Activated CD4-positive, alpha-beta memory T cell treated with anti-CD3 and anti-CD28 coated beads for 36 hours (primary cell): ENCODE measurements around the gene PSMD9. TPM values are rescaled to one million over a fixed set of nuclear protein-coding genes. Genes with fewer than 3 reads are reported as not detected.

Source experiments
- CTCF ChIA-PET: fragments of 350-600 bp; sonication (Branson Sonifier 250); formaldehyde crosslinking; loops from one replicate; lab custom pipeline; 2021; ENCODE audit warnings: antibody characterized with exemption, inconsistent platforms; lab: Charles Lee
- POLR2A ChIA-PET: fragments of 350-600 bp; sonication (Branson Sonifier 250); formaldehyde crosslinking; loops from one replicate; lab custom pipeline; 2021; ENCODE audit warnings: antibody characterized with exemption; lab: Charles Lee
- DNase-seq: peaks from one replicate; pipeline ENCODE4 v3.0.0-alpha.2; 2020
- H3K27ac Mint-ChIP-seq: one replicate; pipeline ENCODE4 v1.8.0; 2021; ENCODE audit warnings: mixed read lengths
- H3K27me3 Mint-ChIP-seq: one replicate; pipeline ENCODE4 v1.8.0; 2021; ENCODE audit warnings: mixed read lengths
- H3K36me3 Mint-ChIP-seq: one replicate; pipeline ENCODE4 v1.8.0; 2021; ENCODE audit warnings: mixed read lengths
- H3K4me1 Mint-ChIP-seq: one replicate; pipeline ENCODE4 v1.8.0; 2021; ENCODE audit warnings: low read depth, mixed read lengths
- H3K4me3 Mint-ChIP-seq: one replicate; pipeline ENCODE4 v1.8.0; 2021; ENCODE audit warnings: mild to moderate bottlenecking, mixed read lengths
- H3K9me3 Mint-ChIP-seq: one replicate; pipeline ENCODE4 v1.8.0; 2021; ENCODE audit warnings: mixed read lengths
- intact Hi-C: fragments of 100-400 bp; cut with micrococcal nuclease; formaldehyde crosslinking; loops from one replicate; pipeline ENCODE4 v1.15.1; 2023
- total RNA-seq, 2 experiments: library from RNA; stranded (reverse); gene quantifications; one replicate each; pipeline ENCODE4 v1.2.3, GENCODE V29; 2021

The PSMD9 gene
- total RNA-seq, 2 experiments from 2014 or later = 60.7 to 64.1 TPM

- Mint-ChIP-seq H3K36me3 (no peaks in the 10 kb centered on the region), H3K9me3 (no peaks in the 10 kb centered on the region), H3K4me3 (no peak overlapping the region), H3K27me3 (no peaks in the 10 kb centered on the region), H3K4me1 (no peaks in the 10 kb centered on the region), H3K27ac (no peak overlapping the region)
- no peak for DNase-seq
- intact Hi-C loops = no loop called here
- POLR2A ChIA-PET = no interaction called here
- CTCF ChIA-PET = no interaction called here
Observed at GRCh38 chr12:121963341-121964018, 74.9 kb downstream of the PSMD9 start.

- ChIA-PET POLR2A (no interaction called here), CTCF (interaction anchor here (0.6 kb wide), 1 partner anchor 246 kb away, joined by 4 read pairs; no protein-coding TSS in a partner anchor)
- H3K27me3 Mint-ChIP-seq = no peaks in the 10 kb centered on the region
- intact Hi-C loops = no loop called here
- no peak for DNase-seq
- H3K27ac Mint-ChIP-seq = no peak overlapping the region
- H3K36me3 Mint-ChIP-seq = no peaks in the 10 kb centered on the region
- no peak overlapping the region for H3K4me3 Mint-ChIP-seq
- no peaks in the 10 kb centered on the region for H3K4me1 Mint-ChIP-seq
- no peaks in the 10 kb centered on the region for H3K9me3 Mint-ChIP-seq
Observed at GRCh38 chr12:121964813-121965643, 76.4 kb downstream of the PSMD9 start.

DNA sequence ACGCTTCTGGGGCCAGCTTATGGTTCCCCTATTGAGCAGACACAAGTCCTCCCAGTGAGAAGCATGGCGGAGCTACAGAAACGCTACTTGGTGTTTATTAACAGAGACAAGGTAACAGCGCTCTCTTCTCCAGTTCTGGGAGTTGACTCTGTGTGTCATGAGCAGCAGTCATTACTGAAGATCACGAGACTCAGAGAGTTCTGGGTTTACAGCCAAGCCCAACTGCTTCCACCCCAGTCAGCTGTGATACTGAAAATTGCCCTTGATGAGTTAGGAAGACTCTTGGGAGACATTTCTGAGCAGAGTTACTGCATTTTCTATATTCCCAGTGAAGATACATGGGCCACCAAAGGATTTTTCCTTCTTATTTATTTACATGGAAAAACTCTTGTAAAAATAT is 78.4 kb downstream of the PSMD9 start:
- CTCF ChIA-PET = no interaction called here
- intact Hi-C loops = no loop called here
- Mint-ChIP-seq H3K27ac (no peak overlapping the region), H3K9me3 (no peaks in the 10 kb centered on the region), H3K4me1 (no peaks in the 10 kb centered on the region), H3K36me3 (no peaks in the 10 kb centered on the region), H3K27me3 (no peaks in the 10 kb centered on the region), H3K4me3 (no peak overlapping the region)
- POLR2A ChIA-PET = no interaction called here
- no peak for DNase-seq

Other genes with a start within 250 kb of the PSMD9 start
- 1 to 10 TPM; 2.7 to 3.7 TPM for gene MORN3, start 219.1 kb upstream of the PSMD9 start, total RNA-seq
- gene TMEM120B, start 176.0 kb upstream of the PSMD9 start, total RNA-seq = 1 to 10 TPM; 8.8 to 9.5 TPM
- 100 to 1,000 TPM; 136 to 141 TPM for gene RHOF, start 95.1 kb upstream of the PSMD9 start, total RNA-seq
- 10 to 100 TPM; 14.1 to 15.2 TPM for gene SETD1B, start 84.8 kb upstream of the PSMD9 start, total RNA-seq
- not detected for gene HPD, start 29.9 kb upstream of the PSMD9 start, total RNA-seq
- gene CFAP251, start 29.8 kb downstream of the PSMD9 start, total RNA-seq = 1 to 10 TPM; 1.3 to 1.6 TPM
- 1 to 10 TPM; 3.6 to 4.0 TPM for gene BCL7A, start 133.1 kb downstream of the PSMD9 start, total RNA-seq
- 10 to 100 TPM; 17.5 to 19.6 TPM for gene MLXIP, start 190.0 kb downstream of the PSMD9 start, total RNA-seq